ENCODE data around the gene GAS2L1. TPM values are rescaled to one million over a fixed set of nuclear protein-coding genes. Genes with fewer than 3 reads are reported as not detected.

The GAS2L1 gene
- total and polyA plus RNA-seq, 2 of the 4 experiments (the other 2 are of a cell fraction) = 1.4 to 15.6 TPM

- BruUV-seq (replicated peaks) = no TSS peak
- H3K9me1 ChIP-seq (ENCODE audit: insufficient read depth, low read length) = peaks cover 5% of the 10 kb centered on the region; the same call in 1 of the 2 replicates
- in situ Hi-C loops (cut with MboI; ENCODE audit: low sequenced_read_pairs) (no loop called here), dilution Hi-C loops (cut with HindIII; ENCODE audit: low sequenced_read_pairs, unreplicated experiment) (no loop called here), intact Hi-C loops (cut with micrococcal nuclease) (loop anchor here (1.0 kb wide), 1 partner anchor 52 kb away; no protein-coding TSS in a partner anchor)
- H3K9ac ChIP-seq (ENCODE audit: low read depth, low read length) = peak overlapping the region; percentile 78
- peak overlapping the region; percentile 88 for H3K4me2 ChIP-seq (ENCODE audit: low read depth, low read length)
- H2AFZ ChIP-seq (replicated peaks; ENCODE audit: low read length, poor library complexity) = peak overlapping the region; percentile 90
- peak overlapping the region; percentile 84 for H3K14ac ChIP-seq (replicated peaks; ENCODE audit: low read depth, low read length)
- no peaks in the 10 kb centered on the region for H3K9me3 ChIP-seq (ENCODE audit: control insufficient read depth, insufficient read depth, low read length)
- peak overlapping the region; percentile 76; the same call in 1 of the 2 replicates for H3K56ac ChIP-seq (ENCODE audit: extremely low read depth, insufficient read depth, low read length)
- no peak overlapping the region; the same call in 1 of the 2 replicates for H3K18ac ChIP-seq (ENCODE audit: low read depth, low read length)
- H2BK5ac ChIP-seq (ENCODE audit: low read depth, low read length, poor library complexity, severe bottlenecking) = peak overlapping the region; percentile 77
- ATAC-seq (ENCODE audit: low read depth) (peak; percentile 74), DNase-seq (peak; percentile 61)
- H3K27ac ChIP-seq (ENCODE audit: insufficient read depth, low read length) = peak overlapping the region; percentile 74
- 2% methylated on average over 39 of the region's 83 CpGs; no CpG with 5 or more reads in 1 of the 2 experiments for WGBS, 2 experiments (ENCODE audit: extremely low coverage in 2 of 2, insufficient read length in 1 of 2)
- H2BK15ac ChIP-seq (ENCODE audit: low read depth, low read length) = peak overlapping the region; percentile 9; the same call in 1 of the 3 replicates
- peak overlapping the region; percentile 99 for H2AK9ac ChIP-seq (replicated peaks; ENCODE audit: low read depth, low read length, poor library complexity)
- peaks cover 17% of the 10 kb centered on the region for H3K4me1 ChIP-seq (ENCODE audit: control insufficient read depth, insufficient read depth, low read length)
- H2BK20ac ChIP-seq (ENCODE audit: low read depth, low read length) = no peak overlapping the region
- peak overlapping the region; percentile 52 for H4K5ac ChIP-seq (ENCODE audit: low read depth, low read length)
- peak overlapping the region; percentile 67 for H3K4me3 ChIP-seq (ENCODE audit: insufficient read depth, low read depth, low read length)
- ChIA-PET POLR2A (ENCODE audit: unreplicated experiment) (interaction anchor here (0.6 kb wide), 1 partner anchor 1388 kb away, joined by 8 read pairs; the partner anchor contains the start of gene PITPNB), CTCF (no interaction called here)
- H4K20me1 ChIP-seq (ENCODE audit: insufficient read depth, low read length) = peaks cover 16% of the 10 kb centered on the region
- peak overlapping the region; percentile 34 to 78; a peak in 2 of 4 replicates for H4K8ac ChIP-seq (ENCODE audit: low read depth in 2 of 2, low read length in 2 of 2)
- H4K91ac ChIP-seq (ENCODE audit: insufficient read depth, low read depth, low read length) = peak overlapping the region; percentile 74; the same call in 1 of the 2 replicates
- peak overlapping the region; percentile 95 for H3K23ac ChIP-seq (ENCODE audit: low read depth, low read length)
- 0 out of 2 replicates have a peak, but pooled peaks cover 2% of the 10 kb centered on the region for H3K36me3 ChIP-seq (ENCODE audit: control insufficient read depth, insufficient read depth, low read length)
- peak overlapping the region; percentile 52 for H2AK5ac ChIP-seq (ENCODE audit: low read depth, low read length)
- H3K27me3 ChIP-seq (ENCODE audit: control insufficient read depth, insufficient read depth, low read length) = no peaks in the 10 kb centered on the region
- H3K4ac ChIP-seq (ENCODE audit: low read depth, low read length) = peak overlapping the region; percentile 89
- H2BK120ac ChIP-seq (ENCODE audit: low read depth, low read length) = peak overlapping the region; percentile 87; the same call in 1 of the 2 replicates
- peaks cover 8 to 42% of the 10 kb centered on the region in 2 experiments; a peak in 3 of 4 replicates for H3K79me1 ChIP-seq (ENCODE audit: low read depth in 1 of 2, low read length in 2 of 2)
- TF ChIP-seq MXI1 (IDR thresholded peaks at IDR 0.05; ENCODE audit: borderline replicate concordance, low read depth, low read length) = peak; percentile 48; the same call in 1 of the 2 replicates
- no peak for TF ChIP-seq MAFK (IDR thresholded peaks at IDR 0.05; ENCODE audit: low read depth, low read length)
- no peak for TF ChIP-seq BHLHE40 (IDR thresholded peaks at IDR 0.05; ENCODE audit: low read depth, low read length)
- TF ChIP-seq MAZ (IDR thresholded peaks at IDR 0.05; ENCODE audit: borderline replicate concordance, low read depth, low read length) = peak; percentile 99
- TF ChIP-seq CTCF (conservative IDR thresholded peaks at IDR 0.05; ENCODE audit: low read depth, low read length) = peak; percentile 15; the same call in 1 of the 2 replicates
- TF ChIP-seq RFX5 (IDR thresholded peaks at IDR 0.05; ENCODE audit: low read depth, low read length) = no peak
- peak; percentile 53 for TF ChIP-seq RCOR1 (IDR thresholded peaks at IDR 0.05; ENCODE audit: insufficient replicate concordance, low read length)
- no peak for TF ChIP-seq FOS (IDR thresholded peaks at IDR 0.05; ENCODE audit: low read depth, low read length)
- TF ChIP-seq POLR2A (IDR thresholded peaks at IDR 0.05; ENCODE audit: low read depth, low read length) = peak; percentile 64
- no peak for TF ChIP-seq CHD1 (IDR thresholded peaks at IDR 0.05; ENCODE audit: low read depth, low read length)
- TF ChIP-seq ELK1 (IDR thresholded peaks at IDR 0.05; ENCODE audit: borderline replicate concordance, low read depth, low read length) = no peak
- TF ChIP-seq USF2 (IDR thresholded peaks at IDR 0.05; ENCODE audit: low read depth, low read length) = no peak
- TF ChIP-seq CEBPB (IDR thresholded peaks at IDR 0.05; ENCODE audit: low read depth, low read length) = no peak
Observed at GRCh38 chr22:29306835-29307595, 565 bp downstream of the GAS2L1 start.

Measured in IMR-90 (cell line).